ENCODE measurements around the gene MYO5A.
"Not testable (repeated sequence)": the region's sequence is repeated elsewhere in the genome, so short reads cannot be mapped to it uniquely, and the experiment has no call there.

MYO5A gene

DNA sequence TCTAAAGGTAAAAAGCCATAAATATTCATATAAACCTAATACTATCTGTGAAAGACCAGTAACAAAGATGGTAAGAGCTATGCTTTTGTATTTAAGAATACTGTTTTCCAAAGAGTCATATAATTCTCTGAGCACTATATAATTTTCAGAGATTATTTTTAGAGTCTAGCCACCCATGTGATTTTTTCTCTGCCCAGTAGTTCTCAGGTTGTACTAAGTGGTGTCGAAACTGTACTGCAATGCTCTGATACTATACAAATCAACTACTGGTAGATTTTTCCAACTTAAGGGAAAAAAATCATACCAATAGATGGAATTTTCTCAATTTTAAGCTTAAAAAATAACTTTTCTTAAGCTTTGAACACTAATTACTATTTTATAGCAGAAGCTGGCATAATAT, 104.8 kb downstream of the MYO5A start:
- no peak for TF ChIP-seq CTCF (IDR thresholded peaks at IDR 0.05; ENCODE audit: extremely low read depth, missing control alignments)
- no peak for DNase-seq (ENCODE audit: low spot score)

DNA sequence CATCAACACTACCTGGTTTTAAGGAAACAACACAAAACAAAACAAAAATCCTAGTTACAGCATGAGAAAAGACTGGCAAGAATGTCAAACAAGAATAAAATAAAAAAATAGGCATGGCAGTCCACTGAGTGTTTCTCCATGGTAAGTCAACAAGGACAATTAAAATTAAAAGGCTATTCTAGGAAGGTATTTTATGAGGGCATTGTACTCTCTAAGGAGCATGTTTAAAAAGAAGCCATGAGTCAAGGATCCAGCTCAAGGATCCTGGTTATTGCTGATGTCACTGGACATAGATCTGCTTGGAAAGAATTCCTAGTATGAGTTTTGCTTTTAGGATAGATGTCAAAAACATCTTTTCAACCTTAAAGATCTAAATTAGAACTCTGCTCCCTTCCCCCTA, 106.7 kb downstream of the MYO5A start:
- TF ChIP-seq CTCF (IDR thresholded peaks at IDR 0.05; ENCODE audit: extremely low read depth, missing control alignments) = no peak
- no peak for DNase-seq (ENCODE audit: low spot score)

- peak; percentile 15 for DNase-seq (ENCODE audit: low spot score)
- TF ChIP-seq CTCF (IDR thresholded peaks at IDR 0.05; ENCODE audit: extremely low read depth, missing control alignments) = no peak
Measured at GRCh38 chr15:52421029-52421428, 107.7 kb downstream of the MYO5A start.

GRCh38 chr15:52419494-52419893, 109.2 kb downstream of the MYO5A start:
- no peak for TF ChIP-seq CTCF (IDR thresholded peaks at IDR 0.05; ENCODE audit: extremely low read depth, missing control alignments)
- no peak for DNase-seq (ENCODE audit: low spot score)

- no peak for TF ChIP-seq CTCF (IDR thresholded peaks at IDR 0.05; ENCODE audit: extremely low read depth, missing control alignments)
- no peak for DNase-seq (ENCODE audit: low spot score)
Measured at GRCh38 chr15:52417957-52418356, 110.7 kb downstream of the MYO5A start.

GRCh38 chr15:52417521-52417920, 111.2 kb downstream of the MYO5A start:
- DNase-seq (ENCODE audit: low spot score) = no peak
- TF ChIP-seq CTCF (IDR thresholded peaks at IDR 0.05; ENCODE audit: extremely low read depth, missing control alignments) = no peak

DNA sequence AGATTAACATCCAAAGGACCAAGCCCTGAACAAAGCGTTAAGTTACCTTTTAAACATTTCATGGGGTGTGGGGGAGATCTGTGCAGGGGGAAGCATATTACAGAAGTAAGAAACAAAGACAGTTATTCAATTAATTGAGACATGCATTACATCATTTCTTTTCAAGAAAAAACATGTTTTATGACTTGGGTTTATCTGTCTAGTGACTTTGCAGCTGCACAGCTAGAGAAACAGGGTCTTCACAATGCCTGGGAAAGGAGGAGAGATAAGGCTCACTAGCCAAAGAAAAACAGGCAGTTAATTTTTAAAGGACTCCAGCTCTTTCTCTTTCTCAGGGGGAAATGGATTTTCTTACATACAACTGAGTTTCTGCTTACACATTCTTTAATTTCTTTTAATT, 112.1 kb downstream of the MYO5A start:
- DNase-seq (ENCODE audit: low spot score) = not testable (repeated sequence)

DNA sequence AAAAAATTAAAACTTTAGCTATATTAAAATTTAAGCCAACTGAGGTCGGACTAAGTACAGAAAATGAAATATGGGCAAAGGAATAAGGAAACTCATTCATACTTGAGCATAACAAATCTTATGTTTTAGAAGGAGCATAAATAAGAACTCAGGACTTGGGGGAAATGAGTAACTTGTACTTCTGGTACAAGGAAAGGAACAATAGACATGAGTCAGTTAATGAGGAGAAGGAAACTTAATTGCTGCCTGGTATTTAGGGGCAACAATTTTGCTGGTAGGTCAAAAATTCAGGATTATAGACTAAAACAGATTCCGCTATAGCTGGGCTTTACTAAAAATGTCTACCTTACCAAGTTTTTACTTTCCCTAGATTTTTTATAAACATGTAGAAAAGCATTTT, 113.1 kb downstream of the MYO5A start:
- no peak for DNase-seq (ENCODE audit: low spot score)
- no peak for TF ChIP-seq CTCF (IDR thresholded peaks at IDR 0.05; ENCODE audit: extremely low read depth, missing control alignments)

Measured in GM20000 (cell line).